Ishikawa (cell line): ENCODE data around the gene PCID2.

ENCODE experiments used
- CEBPB ChIP-seq: IDR thresholded peaks from 2 replicates; pipeline ENCODE4 v1.6.1; 2012
- CREB1 ChIP-seq: IDR thresholded peaks from 2 replicates; pipeline ENCODE4 v1.6.1; 2012; ENCODE audit warnings: low read depth
- EGR1 ChIP-seq: IDR thresholded peaks from 2 replicates; pipeline ENCODE4 v1.6.1; 2012
- EP300 ChIP-seq: IDR thresholded peaks from 2 replicates; pipeline ENCODE4 v1.6.1; 2012; ENCODE audit warnings: borderline replicate concordance
- FOXM1 ChIP-seq: IDR thresholded peaks from 2 replicates; pipeline ENCODE4 v1.6.1; 2012; ENCODE audit warnings: low read depth, borderline replicate concordance
- MAX ChIP-seq: IDR thresholded peaks from 2 replicates; pipeline ENCODE4 v1.6.1; 2012
- NFIC ChIP-seq: IDR thresholded peaks from 2 replicates; pipeline ENCODE4 v1.6.1; 2012
- RAD21 ChIP-seq: IDR thresholded peaks from 2 replicates; pipeline ENCODE4 v1.6.1; 2012; ENCODE audit warnings: low read depth
- REST ChIP-seq: IDR thresholded peaks from 2 replicates; pipeline ENCODE4 v1.6.1; 2012; ENCODE audit warnings: low read depth, mild to moderate bottlenecking
- TAF1 ChIP-seq: IDR thresholded peaks from 2 replicates; pipeline ENCODE4 v1.6.1; 2012; ENCODE audit warnings: low read depth, mild to moderate bottlenecking
- TCF12 ChIP-seq: IDR thresholded peaks from 2 replicates; pipeline ENCODE4 v1.6.1; 2012; ENCODE audit warnings: low read depth
- TEAD4 ChIP-seq: IDR thresholded peaks from 2 replicates; pipeline ENCODE4 v1.6.1; 2012
- YY1 ChIP-seq: IDR thresholded peaks from 2 replicates; pipeline ENCODE4 v1.6.1; 2012; ENCODE audit warnings: low read depth
- ZBTB7A ChIP-seq: IDR thresholded peaks from 2 replicates; pipeline ENCODE4 v1.6.1; 2012; ENCODE audit warnings: low read depth
- TF ChIP-seq, protein P1 (sequence below): IDR thresholded peaks from 2 replicates; pipeline ENCODE4 v1.6.1; 2012

Gene PCID2

GRCh38 chr13:113192902-113193301 lies 15.6 kb downstream of the PCID2 start:
- no peak for TF ChIP-seq YY1
- TF ChIP-seq, protein P1, sequence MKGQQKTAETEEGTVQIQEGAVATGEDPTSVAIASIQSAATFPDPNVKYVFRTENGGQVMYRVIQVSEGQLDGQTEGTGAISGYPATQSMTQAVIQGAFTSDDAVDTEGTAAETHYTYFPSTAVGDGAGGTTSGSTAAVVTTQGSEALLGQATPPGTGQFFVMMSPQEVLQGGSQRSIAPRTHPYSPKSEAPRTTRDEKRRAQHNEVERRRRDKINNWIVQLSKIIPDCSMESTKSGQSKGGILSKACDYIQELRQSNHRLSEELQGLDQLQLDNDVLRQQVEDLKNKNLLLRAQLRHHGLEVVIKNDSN, result no peak
- TF ChIP-seq REST, result no peak
- TF ChIP-seq TEAD4, result no peak
- no peak for TF ChIP-seq EGR1
- no peak for TF ChIP-seq TAF1
- TF ChIP-seq MAX, result no peak
- TF ChIP-seq EP300, result no peak
- no peak for TF ChIP-seq ZBTB7A
- TF ChIP-seq FOXM1, result no peak
- TF ChIP-seq RAD21, result no peak
- no peak for TF ChIP-seq TCF12
- no peak for TF ChIP-seq CREB1
- TF ChIP-seq NFIC, result no peak
- no peak for TF ChIP-seq CEBPB

- TF ChIP-seq MAX (no peak), TEAD4 (no peak), CREB1 (no peak)
Measured at GRCh38 chr13:113192279-113192678, 16.2 kb downstream of the PCID2 start.

- no peak for TF ChIP-seq MAX
- no peak for TF ChIP-seq CEBPB
- no peak for TF ChIP-seq NFIC
Measured at GRCh38 chr13:113190181-113190580, 18.3 kb downstream of the PCID2 start.

DNA sequence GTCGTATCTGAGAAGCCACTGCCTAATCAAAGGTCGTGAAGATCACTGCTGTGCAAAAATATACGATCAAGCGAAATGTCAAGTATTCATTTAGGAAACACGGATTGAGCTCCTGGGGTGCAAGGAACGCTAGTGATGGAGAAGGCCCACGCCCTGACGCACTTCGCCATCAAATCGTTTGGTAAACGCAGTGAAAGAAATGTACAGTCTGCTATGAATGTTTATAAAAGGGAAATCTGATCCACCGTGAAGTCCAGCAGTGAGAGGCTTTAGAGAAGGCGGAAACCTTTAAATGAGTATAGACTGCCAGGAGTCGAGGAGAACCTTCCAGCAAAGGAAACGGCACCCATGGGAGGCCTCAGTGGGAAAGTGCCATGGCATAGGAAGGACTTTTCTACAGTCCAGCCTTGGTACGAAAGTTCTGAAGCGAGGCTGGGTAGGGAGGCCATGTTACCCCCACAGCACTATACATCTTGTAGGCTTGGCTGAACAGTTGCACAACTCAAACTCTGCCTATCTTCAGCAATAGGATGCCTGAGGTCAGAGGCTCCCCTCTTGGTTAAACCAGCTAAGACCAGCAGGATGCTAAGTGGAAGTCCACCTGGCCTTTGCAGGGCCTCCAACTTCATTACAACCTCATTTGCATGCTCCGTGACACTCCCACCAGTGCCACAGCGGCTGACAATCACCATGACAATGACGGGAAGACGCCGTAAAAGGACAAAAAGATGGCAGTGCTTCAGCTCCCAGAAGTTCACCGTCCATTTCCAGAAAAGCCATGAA lies 20.4 kb downstream of the PCID2 start:
- TF ChIP-seq TCF12, result no peak
- TF ChIP-seq CEBPB, result no peak
- no peak for TF ChIP-seq TEAD4
- TF ChIP-seq RAD21, result no peak
- no peak for TF ChIP-seq NFIC
- TF ChIP-seq, protein P1, result no peak
- TF ChIP-seq EP300, result no peak
- TF ChIP-seq ZBTB7A, result no peak
- TF ChIP-seq EGR1, result no peak
- TF ChIP-seq CREB1, result no peak
- no peak for TF ChIP-seq TAF1
- no peak for TF ChIP-seq FOXM1
- no peak for TF ChIP-seq REST
- TF ChIP-seq MAX, result no peak
- no peak for TF ChIP-seq YY1

DNA sequence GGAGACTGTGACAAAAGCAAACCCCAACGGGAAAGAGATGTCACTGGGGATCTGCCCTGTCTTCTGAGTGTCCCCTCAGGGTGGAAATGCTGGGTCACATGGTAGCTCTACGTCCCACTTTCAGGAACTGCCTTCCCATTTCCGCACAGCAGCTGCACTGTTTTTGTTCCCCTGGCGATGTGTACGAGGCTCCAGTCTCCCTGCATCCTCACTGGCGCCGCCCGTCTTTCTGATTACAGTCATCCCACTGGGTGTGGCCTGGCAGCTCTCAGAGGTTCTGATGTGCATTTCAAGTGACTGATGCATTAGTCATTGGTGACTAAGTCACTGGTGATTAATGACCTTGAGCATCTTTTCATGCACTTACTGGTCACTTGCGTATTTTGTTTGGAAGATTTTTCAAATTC lies 21.2 kb downstream of the PCID2 start:
- no peak for TF ChIP-seq TAF1
- peak; percentile 28; the same call in 1 of the 2 replicates for TF ChIP-seq NFIC
- TF ChIP-seq TEAD4, result 0 out of 2 replicates have a peak, but pooled peaks have one; percentile 27
